GM19372 (cell line): ENCODE measurements around the gene TFCP2L1.

Experiments used
- ATAC-seq: cut with Tn5 transposase; IDR thresholded peaks from one replicate; pipeline ENCODE4 v1.9.1; 2021; ENCODE audit warnings: mild to moderate bottlenecking, low read depth, moderate library complexity; ENCODE audit not compliant: unreplicated experiment

Gene TFCP2L1

GRCh38 chr2:121185111-121185510 lies 99.9 kb downstream of the TFCP2L1 start:
- no peak for ATAC-seq

GRCh38 chr2:121184248-121184862 lies 100.6 kb downstream of the TFCP2L1 start:
- no peak for ATAC-seq

GRCh38 chr2:121182520-121182919 lies 102.5 kb downstream of the TFCP2L1 start:
- no peak for ATAC-seq

- no peak for ATAC-seq
These were observed 105.5 kb downstream of the TFCP2L1 start for GRCh38 chr2:121179467-121179866.

- no peak for ATAC-seq
These were observed 106.3 kb downstream of the TFCP2L1 start for GRCh38 chr2:121178730-121179129.

- no peak for ATAC-seq
These were observed 107.1 kb downstream of the TFCP2L1 start for GRCh38 chr2:121177896-121178295.

GRCh38 chr2:121175326-121175725 lies 109.7 kb downstream of the TFCP2L1 start:
- ATAC-seq: no peak

GRCh38 chr2:121173806-121174205 lies 111.2 kb downstream of the TFCP2L1 start:
- no peak for ATAC-seq

- no peak for ATAC-seq
These were observed 111.9 kb downstream of the TFCP2L1 start for GRCh38 chr2:121173112-121173511.

GRCh38 chr2:121172456-121172855 lies 112.5 kb downstream of the TFCP2L1 start:
- ATAC-seq: no peak

GRCh38 chr2:121171625-121172119 lies 113.3 kb downstream of the TFCP2L1 start:
- no peak for ATAC-seq

- no peak for ATAC-seq
These were observed 114.4 kb downstream of the TFCP2L1 start for GRCh38 chr2:121170577-121170976.

- ATAC-seq: no peak
These were observed 117.6 kb downstream of the TFCP2L1 start for GRCh38 chr2:121167411-121167810.
